Measurements from ENCODE around the gene RYR3.

GRCh38 chr15:33822479-33822878, 511.7 kb downstream of the RYR3 start:
- TF ChIP-seq CTCF (IDR thresholded peaks at IDR 0.05), result no peak
- TF ChIP-seq ZFX (IDR thresholded peaks at IDR 0.05; ENCODE audit: borderline replicate concordance), result no peak
